HG02938 (cell line): ENCODE data around the gene ROBO1.
"Not testable (repeated sequence)": the region's sequence is repeated elsewhere in the genome, so short reads cannot be mapped to it uniquely, and the experiment has no call there.

Source experiments
- ATAC-seq: cut with Tn5 transposase; IDR thresholded peaks from one replicate; pipeline ENCODE4 v1.9.1; 2021; ENCODE audit warnings: mild to moderate bottlenecking, moderate library complexity; ENCODE audit not compliant: unreplicated experiment

Gene ROBO1

DNA sequence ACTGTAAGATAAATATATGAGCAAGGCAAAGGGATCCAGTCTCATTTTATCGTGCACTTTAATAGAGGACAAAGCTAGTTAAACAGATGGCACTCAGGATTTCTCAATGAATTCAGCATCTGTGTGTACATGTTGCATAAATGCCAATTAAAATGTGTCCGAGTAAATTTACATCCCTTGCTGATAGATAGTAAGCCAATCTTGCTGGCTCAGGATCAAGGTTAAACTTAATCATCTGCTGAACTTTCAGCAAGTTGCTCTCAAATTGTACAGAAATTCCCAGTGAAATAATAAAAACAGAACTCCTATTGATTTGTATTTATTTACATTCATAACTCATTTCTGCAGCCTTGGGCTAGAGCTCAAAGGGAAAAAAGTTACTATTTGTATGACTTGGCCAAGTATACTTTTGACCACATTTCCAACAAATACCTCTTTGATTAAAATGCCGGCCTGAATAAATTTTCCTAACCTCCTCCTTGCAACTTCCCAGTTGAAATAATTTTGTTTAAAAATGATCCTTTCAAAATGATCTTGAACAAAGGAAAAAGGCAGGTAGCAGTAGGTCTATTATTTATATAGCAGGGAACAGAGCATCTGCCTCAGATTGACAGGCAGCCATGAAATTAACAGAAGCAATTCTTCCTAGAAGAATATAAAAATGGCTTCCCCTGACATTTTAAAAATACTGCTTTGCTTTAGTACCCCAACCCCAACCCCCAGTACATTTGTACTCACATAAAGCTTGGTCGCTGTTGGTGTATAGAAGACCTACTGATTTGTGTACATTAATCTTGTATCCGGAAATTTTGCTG, 1001.9 kb downstream of the ROBO1 start:
- ATAC-seq, result no peak

- ATAC-seq, result no peak
Measured at GRCh38 chr3:78764634-78765033, 1003.2 kb downstream of the ROBO1 start.

- ATAC-seq, result no peak
Measured at GRCh38 chr3:78762121-78762520, 1005.7 kb downstream of the ROBO1 start.

GRCh38 chr3:78761126-78761525, 1006.7 kb downstream of the ROBO1 start:
- ATAC-seq, result no peak

GRCh38 chr3:78757731-78758130, 1010.1 kb downstream of the ROBO1 start:
- no peak for ATAC-seq

- no peak for ATAC-seq
Measured at GRCh38 chr3:78754066-78754743, 1013.6 kb downstream of the ROBO1 start.

DNA sequence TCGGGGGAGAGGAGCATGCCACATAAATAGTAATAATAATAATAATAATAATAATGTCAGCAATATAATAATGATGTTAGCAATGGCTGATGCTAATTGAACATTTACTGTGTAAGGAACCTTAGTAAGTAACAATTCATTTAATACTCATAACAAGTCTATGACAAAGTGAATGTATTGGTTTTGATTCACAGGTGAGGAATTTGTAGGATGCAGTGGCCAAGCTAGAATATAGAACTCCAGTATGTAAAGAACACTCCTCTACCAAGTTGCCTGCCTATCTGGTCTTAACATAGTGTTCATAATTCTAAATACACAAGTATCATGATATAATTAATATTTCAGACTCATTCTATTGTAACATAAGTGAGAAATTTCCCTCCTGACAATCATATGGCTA, 1016.5 kb downstream of the ROBO1 start:
- ATAC-seq, result no peak

DNA sequence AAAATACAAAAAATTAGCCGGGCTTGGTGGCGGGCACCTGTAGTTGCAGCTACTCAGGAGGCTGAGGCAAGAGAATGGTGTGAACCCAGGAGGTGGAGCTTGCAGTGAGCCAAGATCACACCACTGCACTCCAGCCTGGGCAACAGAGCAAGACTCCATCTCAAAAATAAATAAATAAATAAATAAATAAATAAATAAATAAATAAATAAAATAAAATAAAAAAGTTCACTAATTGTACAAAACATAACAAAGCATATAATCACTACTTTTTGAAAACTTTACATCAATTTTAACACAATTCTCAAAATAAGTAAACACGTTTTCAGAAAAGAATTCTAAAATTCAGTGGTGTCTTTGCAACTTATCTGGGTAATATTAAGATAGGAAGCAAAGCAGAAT, 1017.5 kb downstream of the ROBO1 start:
- ATAC-seq, result not testable (repeated sequence)

- ATAC-seq, result no peak
Measured at GRCh38 chr3:78749056-78749455, 1018.7 kb downstream of the ROBO1 start.

- ATAC-seq, result no peak
Measured at GRCh38 chr3:78745847-78746246, 1022.0 kb downstream of the ROBO1 start.

DNA sequence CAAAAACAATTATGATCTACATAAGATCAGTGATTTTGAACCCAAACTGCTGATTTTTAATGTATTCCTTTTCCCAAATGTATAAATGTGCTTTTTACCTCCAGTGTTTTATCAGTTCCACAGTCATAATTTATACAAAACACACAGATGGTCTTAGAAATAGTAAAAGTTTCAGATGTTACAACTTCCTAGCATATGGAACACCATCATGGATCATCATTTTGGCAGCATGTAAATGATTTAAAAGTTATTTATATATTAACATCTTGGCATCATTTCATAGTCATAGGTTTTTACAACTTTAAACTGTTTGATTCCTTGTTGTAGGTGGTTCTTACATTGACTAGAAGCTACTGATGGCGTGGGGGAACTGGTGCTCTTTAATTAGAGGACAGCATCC, 1025.3 kb downstream of the ROBO1 start:
- no peak for ATAC-seq

GRCh38 chr3:78742041-78742440, 1025.8 kb downstream of the ROBO1 start:
- ATAC-seq, result no peak

- no peak for ATAC-seq
Measured at GRCh38 chr3:78741066-78741645, 1026.6 kb downstream of the ROBO1 start.

- ATAC-seq, result no peak
Measured at GRCh38 chr3:78738833-78739232, 1029.0 kb downstream of the ROBO1 start.

DNA sequence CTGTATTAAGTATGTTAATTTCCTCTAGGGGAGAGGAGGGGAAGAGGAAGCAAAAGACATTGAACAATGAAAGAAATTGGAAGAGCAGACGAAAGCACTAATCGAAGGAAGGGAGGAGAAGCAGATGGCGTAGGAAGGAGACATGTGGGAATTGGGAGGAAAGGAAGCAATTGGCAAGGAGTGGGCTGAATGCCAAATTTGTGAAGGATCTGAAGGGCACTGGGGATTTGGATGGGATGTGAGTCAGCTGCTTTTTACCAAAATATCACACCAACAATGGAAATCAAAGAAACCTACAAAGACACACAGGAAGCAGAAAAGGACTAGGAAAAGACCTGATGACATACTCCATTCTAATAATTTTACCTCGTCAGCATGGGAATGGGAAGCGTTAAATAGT, 1029.8 kb downstream of the ROBO1 start:
- no peak for ATAC-seq

DNA sequence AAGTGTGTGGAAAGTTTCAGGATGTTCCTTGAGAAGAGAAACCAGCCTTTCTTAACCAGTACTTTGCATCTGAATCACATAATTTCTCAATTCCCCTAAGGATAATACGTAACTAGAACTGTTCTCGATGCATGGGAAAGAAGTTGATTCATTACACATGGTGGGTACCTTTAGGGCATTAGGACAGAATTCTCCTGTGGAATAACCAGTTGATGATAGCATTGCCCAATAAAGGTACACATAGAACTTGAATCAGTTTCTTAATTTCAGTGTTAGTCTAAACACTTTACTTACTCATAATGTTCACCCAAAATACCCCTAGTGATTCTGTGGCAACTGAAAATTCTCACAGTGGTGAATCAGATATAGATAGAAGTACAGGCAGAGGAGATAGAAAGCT, 1030.9 kb downstream of the ROBO1 start:
- ATAC-seq, result peak; percentile 57

DNA sequence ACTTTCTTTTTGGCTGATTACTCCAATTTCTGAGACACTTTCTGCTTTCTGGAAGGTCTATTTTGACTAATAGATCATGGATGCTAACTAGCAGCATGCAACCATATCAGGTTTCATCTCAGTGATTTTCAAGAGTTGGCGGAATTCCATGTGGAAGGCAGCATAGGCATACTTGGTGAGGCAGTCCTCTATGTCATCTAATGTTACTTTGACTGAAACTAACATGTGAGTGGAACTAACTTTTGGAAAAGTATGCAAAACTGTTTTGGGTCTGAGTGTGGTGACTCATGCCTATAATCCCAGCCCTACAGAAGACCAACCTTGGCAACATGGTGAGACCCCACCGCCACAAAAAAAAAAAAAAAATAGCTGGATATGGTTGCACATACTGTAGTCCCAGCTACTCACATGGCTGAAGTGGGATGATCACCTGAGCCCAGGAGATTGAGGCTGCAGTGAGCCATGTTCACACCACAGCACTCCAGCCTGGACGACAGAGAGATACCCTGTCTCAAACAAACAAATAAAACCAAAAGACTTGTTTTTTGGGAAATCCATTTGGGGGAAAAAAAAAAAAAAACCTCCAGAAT, 1033.7 kb downstream of the ROBO1 start:
- ATAC-seq, result no peak

- no peak for ATAC-seq
Measured at GRCh38 chr3:78732893-78733292, 1034.9 kb downstream of the ROBO1 start.

GRCh38 chr3:78732471-78732870, 1035.3 kb downstream of the ROBO1 start:
- ATAC-seq, result no peak

- ATAC-seq, result no peak
Measured at GRCh38 chr3:78729946-78730345, 1037.9 kb downstream of the ROBO1 start.

- ATAC-seq, result no peak
Measured at GRCh38 chr3:78728406-78729145, 1039.2 kb downstream of the ROBO1 start.
